K562 (cell line): Measurements from ENCODE around the gene SRD5A2. TPM values are rescaled to one million over a fixed set of nuclear protein-coding genes. Genes with fewer than 3 reads are reported as not detected.

Experiments used
- BRF1 ChIP-seq: IDR thresholded peaks from 3 replicates; pipeline ENCODE4 v1.6.1; 2011; ENCODE audit warnings: borderline replicate concordance, mild to moderate bottlenecking; ENCODE audit not compliant: insufficient read length; ENCODE audit errors: extremely low read depth
- CEBPG ChIP-seq, 3 experiments: fragments of 200-800 bp in 1 of 3; sonication (Bioruptor generic) in 1 of 3; sonication (generic) in 1 of 3; formaldehyde crosslinking in 1 of 3; IDR thresholded peaks in 2 of 3; conservative IDR thresholded peaks in 1 of 3; 2 replicates each; pipeline versions ENCODE4 v1.6.1 to v1.8.0; 2016 to 2022; ENCODE audit warnings: missing compliant biosample characterization in 2 of 3, missing genetic modification characterization in 2 of 3, mild to moderate bottlenecking in 1 of 3, missing genetic modification reagents in 1 of 3
- DACH1 ChIP-seq: fragments of 450-650 bp; IDR thresholded peaks from 2 replicates; pipeline ENCODE4 v1.6.1; 2018; ENCODE audit not compliant: partially characterized antibody
- EP300 ChIP-seq: IDR thresholded peaks from 2 replicates; pipeline ENCODE4 v1.6.1; 2012; ENCODE audit warnings: low read length, improper control_type of control experiment
- ESRRB ChIP-seq: fragments of 250-450 bp; sonication (Bioruptor Pico); IDR thresholded peaks from 2 replicates; pipeline ENCODE4 v1.5.0; 2020; ENCODE audit warnings: mild to moderate bottlenecking, moderate library complexity, borderline replicate concordance
- FIP1L1 ChIP-seq: fragments of 200-400 bp; formaldehyde crosslinking; IDR thresholded peaks from 2 replicates; pipeline ENCODE4 v1.6.1; 2018; ENCODE audit warnings: mild to moderate bottlenecking, low read depth, low read length; ENCODE audit not compliant: poor library complexity, severe bottlenecking
- HSF4 ChIP-seq: fragments of 250-450 bp; sonication (Bioruptor Pico); IDR thresholded peaks from 2 replicates; pipeline ENCODE4 v2.1.2; 2022; ENCODE audit warnings: mild to moderate bottlenecking, moderate library complexity, borderline replicate concordance
- KLF13 ChIP-seq: fragments of 450-650 bp; IDR thresholded peaks from 2 replicates; pipeline ENCODE4 v1.6.1; 2016; ENCODE audit warnings: missing genetic modification characterization, low read depth, mild to moderate bottlenecking, missing compliant biosample characterization, moderate library complexity, borderline replicate concordance
- MLX ChIP-seq, 2 experiments: fragments of 450-650 bp in 1 of 2; sonication (generic) in 1 of 2; formaldehyde crosslinking; conservative IDR thresholded peaks; 2 replicates each; pipeline versions ENCODE4 v1.4.0 to v1.8.1; 2020 to 2022; ENCODE audit warnings: mild to moderate bottlenecking in 1 of 2, missing genetic modification reagents in 1 of 2
- NCOA2 ChIP-seq, 2 experiments: fragments of 450-650 bp; IDR thresholded peaks; 2 replicates each; pipeline ENCODE4 v1.6.1; 2018; ENCODE audit warnings: mild to moderate bottlenecking in 2 of 2, moderate library complexity in 1 of 2; ENCODE audit not compliant: partially characterized antibody in 2 of 2
- NELFE ChIP-seq: IDR thresholded peaks from 2 replicates; pipeline ENCODE4 v1.6.1; 2011; ENCODE audit warnings: mild to moderate bottlenecking; ENCODE audit not compliant: insufficient read depth, insufficient read length
- NFE2 ChIP-seq: IDR thresholded peaks from 2 replicates; pipeline ENCODE4 v1.6.1; 2014; ENCODE audit warnings: antibody characterized with exemption, low read depth
- POLR2G ChIP-seq: fragments of 200-400 bp; formaldehyde crosslinking; IDR thresholded peaks from 2 replicates; pipeline ENCODE4 v1.6.1; 2017; ENCODE audit warnings: low read depth, mild to moderate bottlenecking, antibody characterized with exemption, low read length, moderate library complexity
- RBM15 ChIP-seq: fragments of 200-400 bp; formaldehyde crosslinking; IDR thresholded peaks from 2 replicates; pipeline ENCODE4 v1.6.1; 2018; ENCODE audit warnings: mild to moderate bottlenecking, low read length, moderate library complexity; ENCODE audit not compliant: insufficient read depth
- SAFB2 ChIP-seq: fragments of 200-400 bp; formaldehyde crosslinking; IDR thresholded peaks from 2 replicates; pipeline ENCODE4 v1.6.1; 2018; ENCODE audit warnings: borderline replicate concordance, low read length, low read depth, moderate library complexity; ENCODE audit not compliant: severe bottlenecking
- TCF3 ChIP-seq: sonication (generic); formaldehyde crosslinking; IDR thresholded peaks from 2 replicates; pipeline ENCODE4 v1.4.0; 2020; ENCODE audit warnings: mild to moderate bottlenecking, missing genetic modification reagents
- TRIM24 ChIP-seq, 2 experiments: fragments of 450-650 bp; IDR thresholded peaks; 2 replicates each; pipeline ENCODE4 v1.6.1; 2016
- U2AF2 ChIP-seq: fragments of 200-400 bp; formaldehyde crosslinking; optimal IDR thresholded peaks from 2 replicates; pipeline ENCODE3; 2017; ENCODE audit warnings: low read depth, mild to moderate bottlenecking, low read length
- ZBTB8A ChIP-seq: fragments of 450-650 bp; IDR thresholded peaks from 2 replicates; pipeline ENCODE4 v1.6.1; 2018; ENCODE audit warnings: mild to moderate bottlenecking, moderate library complexity; ENCODE audit not compliant: partially characterized antibody
- ZNF124 ChIP-seq: sonication (generic); formaldehyde crosslinking; IDR thresholded peaks from 2 replicates; pipeline ENCODE4 v1.8.1; 2022; ENCODE audit warnings: missing genetic modification reagents
- ZNF232 ChIP-seq: sonication (generic); formaldehyde crosslinking; IDR thresholded peaks from 2 replicates; pipeline ENCODE4 v1.8.0; 2022; ENCODE audit warnings: mild to moderate bottlenecking, missing genetic modification reagents
- ZNF384 ChIP-seq: IDR thresholded peaks from 2 replicates; pipeline ENCODE4 v1.6.1; 2012; ENCODE audit warnings: low read depth, low read length, improper control_type of control experiment
- ZNF511 ChIP-seq: sonication (generic); formaldehyde crosslinking; IDR thresholded peaks from 2 replicates; pipeline ENCODE4 v1.8.0; 2022; ENCODE audit warnings: mild to moderate bottlenecking, missing genetic modification reagents
- ZNF75A ChIP-seq: fragments of 450-650 bp; formaldehyde crosslinking; IDR thresholded peaks from 2 replicates; pipeline ENCODE4 v1.4.0; 2020; ENCODE audit warnings: mild to moderate bottlenecking
- ZNF780A ChIP-seq: fragments of 250-450 bp; sonication (Bioruptor Pico); IDR thresholded peaks from 2 replicates; pipeline ENCODE4 v1.5.0; 2021; ENCODE audit warnings: mild to moderate bottlenecking
- polyA plus RNA-seq, 8 experiments: library from polyadenylated mRNA; depleted of rRNA in 4 of 8; stranded (reverse) in 5 of 8; unstranded in 3 of 8; fragments of >200 nt; fragmentation: Nextera tagmentation in 2 of 8; fragmentation: Illumina TruSeq in 1 of 8; extraction: Ambion mirVana in 2 of 8; extraction: Trizol in 1 of 8; gene quantifications; 2 replicates each; pipeline versions ENCODE4 v1.2.1 to v1.2.3, GENCODE V29; 2011 to 2014; ENCODE audit warnings: inconsistent platforms in 1 of 8, missing spikeins in 1 of 8
- total RNA-seq, 7 experiments: library from RNA; depleted of rRNA in 6 of 7; stranded (reverse); fragments of >200 nt in 6 of 7; fragmentation: Illumina TruSeq in 2 of 7; extraction: Trizol in 2 of 7; gene quantifications; 2 replicates each; pipeline versions ENCODE4 v1.2.1 to v1.2.3, GENCODE V29; 2011 to 2021; ENCODE audit warnings: low replicate concordance in 1 of 7

The SRD5A2 gene
- total and polyA plus RNA-seq, 9 of the 15 experiments (the other 6 are each of a cell fraction or from before 2014, with no cell fraction given), result 0.03 TPM; not detected in 8

GRCh38 chr2:31558401-31559295 is 22.1 kb downstream of the SRD5A2 start (continued):
- no peak for TF ChIP-seq ZNF511 (CRISPR knock-in tag)
- TF ChIP-seq DACH1, result no peak
- no peak for TF ChIP-seq ZNF124 (CRISPR knock-in tag)
- no peak for TF ChIP-seq NCOA2 (IDR thresholded peaks at IDR 0.05; ENCODE audit: partially characterized antibody in 2 of 2)
- TF ChIP-seq ZBTB8A, result no peak
- no peak for TF ChIP-seq ZNF232 (CRISPR knock-in tag)
- TF ChIP-seq BRF1, result no peak
- peak; percentile 79 for TF ChIP-seq NFE2
- TF ChIP-seq NELFE, result no peak
- TF ChIP-seq EP300, result peak; percentile 20; the same call in 1 of the 2 replicates
- no peak for TF ChIP-seq SAFB2
- TF ChIP-seq ZNF75A, result no peak
- TF ChIP-seq TRIM24 (IDR thresholded peaks at IDR 0.05), result peak; percentile 80 to 88; a peak in 2 of 4 replicates
- no peak for TF ChIP-seq HSF4 (CRISPR knock-in tag)
- TF ChIP-seq ZNF384, result no peak
- no peak for TF ChIP-seq TCF3 (CRISPR knock-in tag)
- no peak for TF ChIP-seq POLR2G
- TF ChIP-seq ESRRB, result no peak
- TF ChIP-seq U2AF2, result no peak
- TF ChIP-seq FIP1L1, result no peak
- no peak for TF ChIP-seq ZNF780A
- no peak for TF ChIP-seq MLX (CRISPR knock-in tag; conservative IDR thresholded peaks at IDR 0.05)
- TF ChIP-seq RBM15, result no peak
- no peak for TF ChIP-seq KLF13 (tag)
- TF ChIP-seq CEBPG (CRISPR knock-in tag; IDR thresholded peaks at IDR 0.05), result no peak
- TF ChIP-seq CEBPG (tag; conservative IDR thresholded peaks at IDR 0.05 in 1 of 2, IDR thresholded peaks at IDR 0.05 in 1 of 2), result peak; percentile 85 to 97
